A549 (cell line): ENCODE data around the gene CSTF1. TPM values are rescaled to one million over a fixed set of nuclear protein-coding genes. Genes with fewer than 3 reads are reported as not detected.

Experiments used
- ATAC-seq, 2 experiments: fragments of 200-7000 bp in 1 of 2; fragments of >200 bp in 1 of 2; cut with Nextera tagmentation in 1 of 2; cut with Tn5 transposase in 1 of 2; 3 replicates each; pipeline versions ENCODE4 v1.8.0 to v1.9.1; 2018 to 2020; ENCODE audit warnings: mild to moderate bottlenecking in 1 of 2, moderate library complexity in 1 of 2
- CTCF ChIA-PET: fragments of 300-600 bp; sonication (Branson Sonifier 250); formaldehyde crosslinking; extraction: SDS; loops from one replicate; lab custom pipeline; 2021; ENCODE audit warnings: antibody characterized with exemption, inconsistent platforms; lab: Yijun Ruan, JAX
- POLR2A ChIA-PET: fragments of 350-600 bp; formaldehyde crosslinking; extraction: SDS; loops from one replicate; lab custom pipeline; 2021; ENCODE audit warnings: antibody characterized with exemption, inconsistent platforms; lab: Yijun Ruan, JAX
- DNase-seq, 2 experiments: peaks; one replicate each; pipeline versions ENCODE4 v3.0.0 to v3.0.0-alpha.2; 2011 to 2016; ENCODE audit warnings: low read depth in 1 of 2, low spot score in 1 of 2
- FAIRE-seq: peaks from 2 replicates; lab custom pipeline; 2011; peaks lifted over from hg19 to GRCh38; lab: Jason Lieb, UNC
- H3K27ac ChIP-seq, 2 experiments: fragments of >200 bp; sonication (Bioruptor Twin); formaldehyde crosslinking; 3 replicates each; pipeline ENCODE4 v1.5.1; 2016 to 2017
- H3K4me1 ChIP-seq: fragments of >200 bp; sonication (Bioruptor Twin); formaldehyde crosslinking; 3 replicates; pipeline ENCODE4 v1.6.1; 2016
- H3K4me2 ChIP-seq: fragments of >200 bp; sonication (Bioruptor Twin); formaldehyde crosslinking; 3 replicates; pipeline ENCODE4 v1.6.1; 2016
- H3K4me3 ChIP-seq: fragments of >200 bp; sonication (Bioruptor Twin); formaldehyde crosslinking; 3 replicates; pipeline ENCODE4 v1.5.1; 2016
- H3K9me3 ChIP-seq: fragments of >200 bp; sonication (Bioruptor Twin); formaldehyde crosslinking; 3 replicates; pipeline ENCODE4 v1.6.1; 2016
- CBX2 ChIP-seq: fragments of 200-600 bp; sonication (generic); IDR thresholded peaks from 2 replicates; pipeline ENCODE4 v1.6.1; 2016; ENCODE audit warnings: low read depth, mild to moderate bottlenecking, borderline replicate concordance
- CBX8 ChIP-seq: fragments of 200-600 bp; sonication (generic); IDR thresholded peaks from 2 replicates; pipeline ENCODE4 v1.6.1; 2016
- CHD2 ChIP-seq: fragments of 150-350 bp; IDR thresholded peaks from 2 replicates; pipeline ENCODE4 v1.6.1; 2014; ENCODE audit warnings: low read length; ENCODE audit not compliant: partially characterized antibody
- EHMT2 ChIP-seq: fragments of 200-600 bp; sonication (generic); IDR thresholded peaks from 2 replicates; pipeline ENCODE4 v1.6.1; 2016; ENCODE audit warnings: antibody characterized with exemption, low read depth, mild to moderate bottlenecking, moderate library complexity
- EP300 ChIP-seq, 2 experiments: fragments of >200 bp; sonication (Bioruptor Twin); formaldehyde crosslinking; IDR thresholded peaks; 2 replicates in 1 of 2; 3 replicates in 1 of 2; pipeline ENCODE4 v1.6.1; 2016 to 2017
- FOXS1 ChIP-seq: fragments of 250-450 bp; sonication (Bioruptor Pico); IDR thresholded peaks from 2 replicates; pipeline ENCODE4 v1.5.0; 2020; ENCODE audit warnings: mild to moderate bottlenecking, moderate library complexity
- GATA3 ChIP-seq: IDR thresholded peaks from 2 replicates; pipeline ENCODE4 v1.6.1; 2012; ENCODE audit warnings: borderline replicate concordance
- HOXA7 ChIP-seq: fragments of 250-450 bp; sonication (Bioruptor Pico); IDR thresholded peaks from 2 replicates; pipeline ENCODE4 v1.5.0; 2020; ENCODE audit warnings: mild to moderate bottlenecking, moderate library complexity
- HOXB5 ChIP-seq: fragments of 250-450 bp; sonication (Bioruptor Pico); IDR thresholded peaks from 2 replicates; pipeline ENCODE4 v1.5.0; 2020; ENCODE audit warnings: mild to moderate bottlenecking, moderate library complexity
- JUNB ChIP-seq: fragments of >200 bp; sonication (Bioruptor Twin); formaldehyde crosslinking; IDR thresholded peaks from 2 replicates; pipeline ENCODE4 v1.6.1; 2016
- MAFK ChIP-seq: fragments of 450-650 bp; IDR thresholded peaks from 2 replicates; pipeline ENCODE4 v1.6.1; 2014; ENCODE audit not compliant: partially characterized antibody
- NFE2L2 ChIP-seq: fragments of 150-350 bp; conservative IDR thresholded peaks from 2 replicates; pipeline ENCODE4 v1.6.1; 2014; ENCODE audit warnings: low read length
- PHF8 ChIP-seq: fragments of 200-600 bp; sonication (generic); IDR thresholded peaks from 2 replicates; pipeline ENCODE4 v1.6.1; 2016; ENCODE audit warnings: low read depth, mild to moderate bottlenecking, antibody characterized with exemption, moderate library complexity, borderline replicate concordance
- POLR2A ChIP-seq: IDR thresholded peaks from 2 replicates; pipeline ENCODE4 v1.6.1; 2012; ENCODE audit warnings: mild to moderate bottlenecking, low read length
- POLR2AphosphoS2 ChIP-seq: conservative IDR thresholded peaks from 2 replicates; pipeline ENCODE4 v1.6.1; 2012; ENCODE audit warnings: low read length, improper control_type of control experiment, inconsistent platforms
- RARB ChIP-seq: fragments of 250-450 bp; sonication (Bioruptor Pico); IDR thresholded peaks from 2 replicates; pipeline ENCODE4 v1.8.0; 2021; ENCODE audit warnings: mild to moderate bottlenecking, moderate library complexity
- RNF2 ChIP-seq: fragments of 200-600 bp; sonication (generic); IDR thresholded peaks from 2 replicates; pipeline ENCODE4 v1.6.1; 2016; ENCODE audit warnings: low read depth, mild to moderate bottlenecking, antibody characterized with exemption, moderate library complexity, borderline replicate concordance
- SMC3 ChIP-seq: fragments of >200 bp; sonication (Bioruptor Twin); formaldehyde crosslinking; IDR thresholded peaks from 3 replicates; pipeline ENCODE4 v1.6.1; 2018; ENCODE audit warnings: inconsistent platforms
- TFCP2L1 ChIP-seq: fragments of 250-450 bp; sonication (Bioruptor Pico); IDR thresholded peaks from 2 replicates; pipeline ENCODE4 v1.5.0; 2021; ENCODE audit warnings: mild to moderate bottlenecking
- TP53 ChIP-seq: fragments of 250-450 bp; sonication (Bioruptor Pico); IDR thresholded peaks from 2 replicates; pipeline ENCODE4 v1.5.0; 2021; ENCODE audit warnings: mild to moderate bottlenecking, moderate library complexity
- ZNF302 ChIP-seq: fragments of 250-450 bp; sonication (Bioruptor Pico); IDR thresholded peaks from 2 replicates; pipeline ENCODE4 v1.9.0; 2021; ENCODE audit warnings: inconsistent platforms, mild to moderate bottlenecking, moderate library complexity
- WGBS: methylation state at CpG from one replicate; pipeline ENCODE4 v1.1.6; 2017; ENCODE audit errors: missing lambda C conversion rate; 5-methylcytosine and 5-hydroxymethylcytosine counted together
- polyA plus RNA-seq, 4 experiments: library from polyadenylated mRNA; depleted of rRNA in 3 of 4; stranded (reverse); fragments of >200 nt; fragmentation: RNase III in 1 of 4; extraction: RNeasy Plus Mini Kit Qiagen cat#74134 plus additional on column Dnase treatment in 1 of 4; gene quantifications; 2 replicates in 3 of 4; 3 replicates in 1 of 4; pipeline ENCODE4 v1.2.3, GENCODE V29; 2011 to 2017
- TF ChIP-seq, protein P1 (sequence below): fragments of 250-450 bp; sonication (Bioruptor Pico); IDR thresholded peaks from 2 replicates; pipeline ENCODE4 v1.5.0; 2020; ENCODE audit warnings: low read depth, mild to moderate bottlenecking, moderate library complexity
- TF ChIP-seq, protein P2 (sequence below): fragments of 150-350 bp; IDR thresholded peaks from 2 replicates; pipeline ENCODE4 v1.6.1; 2014; ENCODE audit warnings: low read depth, mild to moderate bottlenecking, low read length
- TF ChIP-seq, protein P3 (sequence below): IDR thresholded peaks from 2 replicates; pipeline ENCODE4 v1.6.1; 2012; ENCODE audit warnings: low read depth, borderline replicate concordance
- TF ChIP-seq, protein P4 (sequence below): fragments of >200 bp; sonication (Bioruptor Twin); formaldehyde crosslinking; IDR thresholded peaks from 3 replicates; pipeline ENCODE4 v1.5.1; 2016
- TF ChIP-seq, protein P5 (sequence below): IDR thresholded peaks from 2 replicates; pipeline ENCODE4 v1.6.1; 2012

CSTF1 gene
- polyA plus RNA-seq, 2 of the 4 experiments (the other 2 are of a cell fraction) = 40.9 to 79.9 TPM

DNA sequence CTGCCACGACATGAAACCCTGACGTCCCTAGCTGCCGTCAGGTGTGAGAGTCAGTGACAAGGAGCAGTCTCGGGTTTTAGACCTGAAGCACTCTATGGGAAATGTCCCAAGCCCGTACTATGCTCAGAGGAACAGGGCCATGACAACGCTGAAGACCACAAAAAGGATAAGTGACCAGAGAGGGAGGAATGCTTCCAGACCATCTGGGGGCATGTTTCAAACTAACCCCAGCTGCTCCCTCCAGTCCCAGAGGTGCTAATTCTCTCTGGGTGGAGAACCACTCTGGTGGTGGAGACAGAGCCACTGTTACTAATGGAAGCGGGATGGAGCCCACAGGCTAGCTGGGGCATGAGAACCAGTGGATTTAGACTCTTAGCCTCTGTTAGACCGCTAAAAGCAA lies 9.1 kb upstream of the CSTF1 start:
- no peak for FAIRE-seq
- Histone ChIP-seq H3K4me1 (peaks cover 4% of the 10 kb centered on the region; the same call in 1 of the 3 replicates), H3K9me3 (no peaks in the 10 kb centered on the region), H3K4me3 (no peak overlapping the region), H3K4me2 (no peak overlapping the region), H3K27ac (no peak overlapping the region)
- 91% methylated on average over 8 of the region's 8 CpGs for WGBS
- POLR2A ChIA-PET = interaction anchor here (1.4 kb wide), 1 partner anchor 9 kb away, joined by 6 read pairs; the partner anchor contains the start of genes AURKA and CSTF1
- ATAC-seq = no peak
- no peak for TF ChIP-seq EHMT2
- TF ChIP-seq GATA3 = no peak
- no peak for TF ChIP-seq JUNB
- no peak for TF ChIP-seq FOXS1 (CRISPR knock-in tag)
- TF ChIP-seq, protein P1, sequence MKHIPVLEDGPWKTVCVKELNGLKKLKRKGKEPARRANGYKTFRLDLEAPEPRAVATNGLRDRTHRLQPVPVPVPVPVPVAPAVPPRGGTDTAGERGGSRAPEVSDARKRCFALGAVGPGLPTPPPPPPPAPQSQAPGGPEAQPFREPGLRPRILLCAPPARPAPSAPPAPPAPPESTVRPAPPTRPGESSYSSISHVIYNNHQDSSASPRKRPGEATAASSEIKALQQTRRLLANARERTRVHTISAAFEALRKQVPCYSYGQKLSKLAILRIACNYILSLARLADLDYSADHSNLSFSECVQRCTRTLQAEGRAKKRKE (CRISPR knock-in tag) = no peak
- TF ChIP-seq RNF2 = no peak
- TF ChIP-seq NFE2L2 = no peak
- TF ChIP-seq, protein P2, sequence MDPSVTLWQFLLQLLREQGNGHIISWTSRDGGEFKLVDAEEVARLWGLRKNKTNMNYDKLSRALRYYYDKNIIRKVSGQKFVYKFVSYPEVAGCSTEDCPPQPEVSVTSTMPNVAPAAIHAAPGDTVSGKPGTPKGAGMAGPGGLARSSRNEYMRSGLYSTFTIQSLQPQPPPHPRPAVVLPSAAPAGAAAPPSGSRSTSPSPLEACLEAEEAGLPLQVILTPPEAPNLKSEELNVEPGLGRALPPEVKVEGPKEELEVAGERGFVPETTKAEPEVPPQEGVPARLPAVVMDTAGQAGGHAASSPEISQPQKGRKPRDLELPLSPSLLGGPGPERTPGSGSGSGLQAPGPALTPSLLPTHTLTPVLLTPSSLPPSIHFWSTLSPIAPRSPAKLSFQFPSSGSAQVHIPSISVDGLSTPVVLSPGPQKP = no peak
- TF ChIP-seq HOXB5 (CRISPR knock-in tag) = no peak
- no peak for TF ChIP-seq HOXA7 (CRISPR knock-in tag)
- no peak for TF ChIP-seq CBX2
- TF ChIP-seq MAFK = no peak
- TF ChIP-seq TFCP2L1 = no peak
- TF ChIP-seq, protein P3, sequence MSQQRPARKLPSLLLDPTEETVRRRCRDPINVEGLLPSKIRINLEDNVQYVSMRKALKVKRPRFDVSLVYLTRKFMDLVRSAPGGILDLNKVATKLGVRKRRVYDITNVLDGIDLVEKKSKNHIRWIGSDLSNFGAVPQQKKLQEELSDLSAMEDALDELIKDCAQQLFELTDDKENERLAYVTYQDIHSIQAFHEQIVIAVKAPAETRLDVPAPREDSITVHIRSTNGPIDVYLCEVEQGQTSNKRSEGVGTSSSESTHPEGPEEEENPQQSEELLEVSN = no peak
- TF ChIP-seq CHD2 = no peak
- TF ChIP-seq PHF8 = no peak
- TF ChIP-seq, protein P4, sequence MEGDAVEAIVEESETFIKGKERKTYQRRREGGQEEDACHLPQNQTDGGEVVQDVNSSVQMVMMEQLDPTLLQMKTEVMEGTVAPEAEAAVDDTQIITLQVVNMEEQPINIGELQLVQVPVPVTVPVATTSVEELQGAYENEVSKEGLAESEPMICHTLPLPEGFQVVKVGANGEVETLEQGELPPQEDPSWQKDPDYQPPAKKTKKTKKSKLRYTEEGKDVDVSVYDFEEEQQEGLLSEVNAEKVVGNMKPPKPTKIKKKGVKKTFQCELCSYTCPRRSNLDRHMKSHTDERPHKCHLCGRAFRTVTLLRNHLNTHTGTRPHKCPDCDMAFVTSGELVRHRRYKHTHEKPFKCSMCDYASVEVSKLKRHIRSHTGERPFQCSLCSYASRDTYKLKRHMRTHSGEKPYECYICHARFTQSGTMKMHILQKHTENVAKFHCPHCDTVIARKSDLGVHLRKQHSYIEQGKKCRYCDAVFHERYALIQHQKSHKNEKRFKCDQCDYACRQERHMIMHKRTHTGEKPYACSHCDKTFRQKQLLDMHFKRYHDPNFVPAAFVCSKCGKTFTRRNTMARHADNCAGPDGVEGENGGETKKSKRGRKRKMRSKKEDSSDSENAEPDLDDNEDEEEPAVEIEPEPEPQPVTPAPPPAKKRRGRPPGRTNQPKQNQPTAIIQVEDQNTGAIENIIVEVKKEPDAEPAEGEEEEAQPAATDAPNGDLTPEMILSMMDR = no peak
- no peak for DNase-seq
- CTCF ChIA-PET = interaction anchor here (1.4 kb wide), 1 partner anchor 51 kb away, joined by 3 read pairs; no protein-coding TSS in a partner anchor

DNA sequence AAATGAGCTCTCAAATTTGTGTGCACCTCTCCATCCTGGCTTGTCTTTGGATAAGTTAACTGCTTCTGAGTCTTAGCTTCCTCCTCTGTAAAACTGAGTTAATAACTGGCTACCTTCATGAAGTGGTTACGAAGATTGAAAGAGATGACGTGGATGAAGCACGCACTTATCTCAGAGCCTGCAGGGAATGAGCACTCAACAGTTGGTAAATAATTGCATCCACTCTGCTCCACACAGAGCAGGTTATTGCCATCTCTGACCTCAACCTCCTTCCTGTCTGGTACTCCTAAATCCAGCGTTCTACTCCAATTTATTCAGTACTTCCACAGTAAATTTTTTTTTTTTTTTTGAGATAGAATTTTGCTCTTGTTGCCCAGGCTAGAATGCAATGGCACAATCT lies 7.3 kb upstream of the CSTF1 start:
- 94% methylated on average over 4 of the region's 4 CpGs for WGBS
- no peak overlapping the region for H3K4me3 ChIP-seq
- POLR2A ChIA-PET = no interaction called here
- TF ChIP-seq CBX2 = no peak
- no peak for TF ChIP-seq ZNF302 (CRISPR knock-in tag)
- TF ChIP-seq MAFK = no peak
- TF ChIP-seq RARB (CRISPR knock-in tag) = no peak
- no peak for TF ChIP-seq EHMT2
- TF ChIP-seq SMC3 = no peak
- TF ChIP-seq TP53 (CRISPR knock-in tag) = no peak
- TF ChIP-seq, protein P2 = no peak
- TF ChIP-seq, protein P1 (CRISPR knock-in tag) = no peak
- no peak for TF ChIP-seq CBX8
- no peak for TF ChIP-seq POLR2A
- no peak for TF ChIP-seq POLR2AphosphoS2
- TF ChIP-seq, protein P4 = no peak
- no peak for TF ChIP-seq EP300 (IDR thresholded peaks at IDR 0.05)
- TF ChIP-seq CHD2 = no peak
- TF ChIP-seq GATA3 = no peak
- TF ChIP-seq, protein P5, sequence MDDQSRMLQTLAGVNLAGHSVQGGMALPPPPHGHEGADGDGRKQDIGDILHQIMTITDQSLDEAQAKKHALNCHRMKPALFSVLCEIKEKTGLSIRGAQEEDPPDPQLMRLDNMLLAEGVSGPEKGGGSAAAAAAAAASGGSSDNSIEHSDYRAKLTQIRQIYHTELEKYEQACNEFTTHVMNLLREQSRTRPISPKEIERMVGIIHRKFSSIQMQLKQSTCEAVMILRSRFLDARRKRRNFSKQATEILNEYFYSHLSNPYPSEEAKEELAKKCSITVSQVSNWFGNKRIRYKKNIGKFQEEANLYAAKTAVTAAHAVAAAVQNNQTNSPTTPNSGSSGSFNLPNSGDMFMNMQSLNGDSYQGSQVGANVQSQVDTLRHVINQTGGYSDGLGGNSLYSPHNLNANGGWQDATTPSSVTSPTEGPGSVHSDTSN = no peak
- no peak for TF ChIP-seq TFCP2L1
- DNase-seq (no peak), FAIRE-seq (no peak), ATAC-seq (no peak)
- CTCF ChIA-PET = interaction anchor here (1.1 to 2.0 kb wide), 4 partner anchors 9 to 20 kb away, joined by 3 to 8 read pairs (median 4); no protein-coding TSS in a partner anchor
- peaks cover 11% of the 10 kb centered on the region; the same call in 2 of the 3 replicates for H3K4me1 ChIP-seq
- 0 out of 6 replicates have a peak overlapping the region, but pooled peaks of 1 of the 2 experiments have one; percentile 14 for H3K27ac ChIP-seq
- H3K9me3 ChIP-seq = no peaks in the 10 kb centered on the region
- no peak overlapping the region for H3K4me2 ChIP-seq
